ENCODE measurements around the gene LMAN2. TPM values are rescaled to one million over a fixed set of nuclear protein-coding genes. Genes with fewer than 3 reads are reported as not detected.

The LMAN2 gene
- total RNA-seq, 1 donor from 2014 or later, result 137 TPM

GRCh38 chr5:177303121-177303924 is 48.1 kb downstream of the LMAN2 start, which contains the start of the genes PRELID1 and RAB24:
Gene PRELID1 (plus strand): TSS chr5:177303799. CDS start chr5:177303986, 187 bp downstream.
Gene RAB24 (minus strand): TSS chr5:177303719. CDS start chr5:177303288, 431 bp downstream.
- Mint-ChIP-seq H3K9me3 (ENCODE audit: unreplicated experiment) (no peaks in the 10 kb centered on the region), H3K27me3 (ENCODE audit: unreplicated experiment) (peaks cover 35% of the 10 kb centered on the region), H3K4me3 (ENCODE audit: unreplicated experiment) (peak within 1 kb of the TSS; percentile 98), H3K27ac (ENCODE audit: unreplicated experiment) (peak within 1 kb of the TSS; percentile 97), H3K4me1 (ENCODE audit: unreplicated experiment) (peaks cover 56% of the 10 kb centered on the region), H3K36me3 (ENCODE audit: low read depth, unreplicated experiment) (peaks cover 33% of the 10 kb centered on the region)
- peak; percentile 92 for DNase-seq (ENCODE audit: low spot score)
- TF ChIP-seq CTCF (IDR thresholded peaks at IDR 0.05; ENCODE audit: unreplicated experiment), result no peak

GRCh38 chr5:177302354-177303110 is 48.9 kb downstream of the LMAN2 start:
- Mint-ChIP-seq H3K36me3 (ENCODE audit: low read depth, unreplicated experiment) (peaks cover 33% of the 10 kb centered on the region), H3K4me1 (ENCODE audit: unreplicated experiment) (peaks cover 62% of the 10 kb centered on the region), H3K4me3 (ENCODE audit: unreplicated experiment) (peak overlapping the region; percentile 88), H3K9me3 (ENCODE audit: unreplicated experiment) (no peaks in the 10 kb centered on the region), H3K27me3 (ENCODE audit: unreplicated experiment) (peaks cover 33% of the 10 kb centered on the region), H3K27ac (ENCODE audit: unreplicated experiment) (no peak overlapping the region)
- TF ChIP-seq CTCF (IDR thresholded peaks at IDR 0.05; ENCODE audit: unreplicated experiment), result no peak
- DNase-seq (ENCODE audit: low spot score), result no peak

- H3K4me1 Mint-ChIP-seq (ENCODE audit: unreplicated experiment), result peaks cover 68% of the 10 kb centered on the region
- DNase-seq (ENCODE audit: low spot score), result no peak
- peaks cover 34% of the 10 kb centered on the region for H3K27me3 Mint-ChIP-seq (ENCODE audit: unreplicated experiment)
- H3K9me3 Mint-ChIP-seq (ENCODE audit: unreplicated experiment), result no peaks in the 10 kb centered on the region
- peak overlapping the region; percentile 88 for H3K4me3 Mint-ChIP-seq (ENCODE audit: unreplicated experiment)
- no peak for TF ChIP-seq CTCF (IDR thresholded peaks at IDR 0.05; ENCODE audit: unreplicated experiment)
- no peak overlapping the region for H3K27ac Mint-ChIP-seq (ENCODE audit: unreplicated experiment)
- H3K36me3 Mint-ChIP-seq (ENCODE audit: low read depth, unreplicated experiment), result peaks cover 35% of the 10 kb centered on the region
Observed at GRCh38 chr5:177301503-177302165, 49.8 kb downstream of the LMAN2 start.

GRCh38 chr5:177300951-177301350 is 50.5 kb downstream of the LMAN2 start:
- H3K27me3 Mint-ChIP-seq (ENCODE audit: unreplicated experiment), result peaks cover 35% of the 10 kb centered on the region
- peak overlapping the region; percentile 76 for H3K4me3 Mint-ChIP-seq (ENCODE audit: unreplicated experiment)
- TF ChIP-seq CTCF (IDR thresholded peaks at IDR 0.05; ENCODE audit: unreplicated experiment), result no peak
- peaks cover 73% of the 10 kb centered on the region for H3K4me1 Mint-ChIP-seq (ENCODE audit: unreplicated experiment)
- peaks cover 31% of the 10 kb centered on the region for H3K36me3 Mint-ChIP-seq (ENCODE audit: low read depth, unreplicated experiment)
- no peak for DNase-seq (ENCODE audit: low spot score)
- H3K9me3 Mint-ChIP-seq (ENCODE audit: unreplicated experiment), result no peaks in the 10 kb centered on the region
- peak overlapping the region; percentile 97 for H3K27ac Mint-ChIP-seq (ENCODE audit: unreplicated experiment)
